Measurements from ENCODE around the gene SLC9A8.

GRCh38 chr20:49907405-49908257 is 95.0 kb downstream of the SLC9A8 start:
- no peak for TF ChIP-seq CTCF (IDR thresholded peaks at IDR 0.05)
- no peak for TF ChIP-seq POLR2A (IDR thresholded peaks at IDR 0.05)

All from adrenal gland (tissue), 5 donors.